Left ventricle myocardium superior (tissue), 1 donor: ENCODE results near the gene WHRN. TPM values are rescaled to one million over a fixed set of nuclear protein-coding genes. Genes with fewer than 3 reads are reported as not detected.

Source experiments
- ATAC-seq: fragments of 200-7000 bp; cut with Tn5 transposase; one replicate; pipeline ENCODE4 v1.9.1; 2020; ENCODE audit warnings: mild to moderate bottlenecking, moderate library complexity
- DNase-seq: peaks from one replicate; pipeline ENCODE4 v3.0.0-alpha.2; 2020
- intact Hi-C: fragments of 100-400 bp; cut with micrococcal nuclease; formaldehyde crosslinking; loops from one replicate; pipeline ENCODE4 v1.11.0; 2022
- total RNA-seq: library from RNA; stranded (reverse); fragmentation: NEBNext Ultra II Directional; extraction: Animal tissue kit (Norgen Biotek cat#: 25700); gene quantifications from one replicate; pipeline ENCODE4 v1.2.1, GENCODE V29; 2021
- donor health status: DM: no; HTN: yes; CAD: no; lungs with severe emphysema.

WHRN gene
- total RNA-seq, 1 donor from 2014 or later, result 0.57 TPM

DNA sequence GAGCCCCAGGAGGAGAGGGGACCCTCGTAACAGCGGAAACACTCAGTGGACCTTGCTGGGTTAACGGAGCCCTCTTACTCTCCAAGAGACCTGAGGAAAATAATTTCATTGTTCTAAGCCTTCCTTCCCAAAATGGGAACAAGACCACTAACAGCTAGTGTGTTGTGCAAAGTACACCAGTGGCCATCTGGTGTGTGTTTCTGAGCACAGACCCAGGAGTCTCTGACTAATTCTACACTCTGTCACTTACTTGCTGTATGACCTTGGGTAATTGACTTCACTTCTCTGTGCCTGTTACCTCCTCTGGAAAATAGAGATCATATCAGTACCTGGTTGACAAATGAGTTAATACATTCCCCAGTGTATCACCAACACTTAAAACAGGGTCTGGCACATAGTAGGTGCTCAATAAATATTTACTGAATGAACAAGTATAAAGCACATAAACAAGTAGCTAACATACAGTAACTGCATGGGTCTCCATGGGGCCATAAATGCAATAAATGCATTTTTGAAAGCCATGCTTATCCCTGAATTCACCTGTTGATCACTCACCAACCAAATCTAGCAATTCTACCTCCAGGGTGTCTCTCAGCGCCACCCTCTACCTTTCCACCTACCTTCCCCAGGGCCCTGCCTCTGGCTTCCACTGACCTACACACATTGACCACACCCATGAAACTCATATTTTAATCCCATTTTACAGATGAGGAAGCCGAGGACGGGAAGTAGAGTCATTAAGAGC lies 72.8 kb downstream of the WHRN start:
- intact Hi-C loops, result loop anchor here (10.0 kb wide), 1 partner anchor 222 kb away; the partner anchor contains the start of gene TEX53
- DNase-seq (no peak), ATAC-seq (no peak)

GRCh38 chr9:114431770-114432169 lies 73.5 kb downstream of the WHRN start:
- DNase-seq, result no peak
- no peak for ATAC-seq
- intact Hi-C loops, result loop anchor here (10.0 kb wide), 1 partner anchor 223 kb away; the partner anchor contains the start of gene TEX53

DNA sequence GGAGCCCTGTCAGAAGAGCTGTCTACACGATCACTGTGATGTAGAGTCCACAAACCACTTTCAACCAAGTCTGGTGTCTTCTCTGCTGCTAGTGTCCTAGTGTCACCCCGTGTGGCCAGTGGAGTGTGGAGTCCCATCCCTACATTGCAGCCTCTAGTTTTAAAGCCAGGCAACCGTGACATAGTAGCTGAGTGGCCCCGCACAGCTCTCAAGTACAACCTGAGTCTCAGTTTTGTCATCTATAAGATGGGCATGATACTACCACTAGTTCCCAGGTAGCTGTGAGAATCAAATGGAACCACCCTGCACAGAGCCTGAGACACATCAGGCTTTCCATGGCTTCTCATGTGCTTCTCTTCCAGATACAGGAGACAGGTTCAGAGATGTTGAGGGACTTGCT lies 74.3 kb downstream of the WHRN start:
- DNase-seq, result no peak
- ATAC-seq, result no peak
- intact Hi-C loops, result loop anchor here (10.0 kb wide), 1 partner anchor 224 kb away; the partner anchor contains the start of gene TEX53

DNA sequence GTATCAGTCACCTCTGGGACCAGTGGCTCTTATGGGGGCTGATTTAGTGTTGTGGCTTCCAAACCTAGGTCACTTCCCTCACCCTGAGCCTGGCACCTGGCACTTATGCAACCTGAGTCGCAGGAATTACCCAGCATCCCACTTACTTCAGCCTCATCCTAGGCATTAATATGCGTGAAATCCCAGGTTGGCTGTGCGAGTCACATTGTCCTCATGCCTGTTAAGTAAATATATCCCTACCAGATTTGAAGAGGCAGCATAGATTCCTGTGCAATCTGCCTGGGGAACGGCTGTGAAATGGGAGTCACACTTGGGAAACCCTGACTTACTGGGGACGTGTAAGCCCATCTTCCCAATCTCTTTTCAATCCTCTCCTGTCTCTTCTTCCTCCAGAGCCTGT lies 74.8 kb downstream of the WHRN start:
- DNase-seq (no peak), ATAC-seq (no peak)
- intact Hi-C loops, result loop anchor here (10.0 kb wide), 1 partner anchor 224 kb away; the partner anchor contains the start of gene TEX53

GRCh38 chr9:114429488-114429887 lies 75.8 kb downstream of the WHRN start:
- DNase-seq (no peak), ATAC-seq (no peak)
- intact Hi-C loops, result no loop called here

DNA sequence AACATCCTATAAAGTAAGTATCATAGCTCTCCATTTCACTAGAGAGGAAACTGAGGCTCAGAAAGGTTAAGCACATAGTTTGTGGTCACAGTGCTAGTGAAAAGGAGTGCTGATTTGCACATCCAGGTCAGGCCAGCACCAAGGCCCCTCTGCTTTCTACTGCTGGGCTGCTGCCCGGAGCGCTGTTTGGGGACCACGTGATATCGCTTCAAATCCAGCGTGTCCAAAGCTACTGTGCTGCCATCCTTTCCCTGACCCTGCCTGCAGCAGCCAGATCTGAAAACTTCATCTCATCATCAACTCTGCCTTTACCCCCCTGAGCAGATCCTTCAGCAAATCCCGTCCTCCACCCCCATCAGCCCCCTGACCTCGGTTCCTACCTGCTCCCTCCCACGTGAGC lies 76.8 kb downstream of the WHRN start:
- ATAC-seq (no peak), DNase-seq (no peak)
- intact Hi-C loops, result no loop called here

GRCh38 chr9:114427644-114428043 lies 77.6 kb downstream of the WHRN start:
- no peak for DNase-seq
- intact Hi-C loops, result no loop called here
- no peak for ATAC-seq

GRCh38 chr9:114426046-114426948 lies 79.0 kb downstream of the WHRN start:
- DNase-seq (no peak), ATAC-seq (no peak)
- intact Hi-C loops, result no loop called here

GRCh38 chr9:114425126-114425525 lies 80.1 kb downstream of the WHRN start:
- DNase-seq (no peak), ATAC-seq (no peak)
- intact Hi-C loops, result no loop called here

GRCh38 chr9:114424126-114424525 lies 81.1 kb downstream of the WHRN start:
- ATAC-seq, result no peak
- DNase-seq, result no peak
- intact Hi-C loops, result no loop called here

- intact Hi-C loops, result no loop called here
- DNase-seq, result no peak
- no peak for ATAC-seq
Measured at GRCh38 chr9:114423181-114423580, 82.1 kb downstream of the WHRN start.

- intact Hi-C loops, result no loop called here
- ATAC-seq (no peak), DNase-seq (no peak)
Measured at GRCh38 chr9:114421147-114421546, 84.1 kb downstream of the WHRN start.

DNA sequence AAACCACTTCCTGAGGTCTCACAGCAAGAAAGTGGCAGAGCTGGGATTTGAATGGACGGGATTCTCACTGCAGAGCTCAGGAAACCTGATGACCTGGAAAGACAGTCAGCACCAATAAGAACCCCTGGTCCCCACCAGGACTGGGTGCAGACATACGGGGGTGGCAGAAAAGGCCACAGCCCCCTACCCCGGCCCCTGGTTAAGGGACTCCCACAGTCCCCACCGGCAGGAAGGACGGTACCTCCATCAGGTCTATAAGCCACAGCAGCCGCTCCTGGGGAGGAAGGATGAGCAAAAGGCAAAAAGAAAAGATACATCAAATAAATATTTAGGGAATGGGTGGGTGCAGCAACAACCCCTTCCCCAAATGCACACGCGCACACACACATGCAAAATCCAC lies 85.5 kb downstream of the WHRN start:
- no peak for DNase-seq
- no peak for ATAC-seq
- intact Hi-C loops, result no loop called here

GRCh38 chr9:114418053-114418452 lies 87.2 kb downstream of the WHRN start:
- ATAC-seq (no peak), DNase-seq (no peak)
- intact Hi-C loops, result no loop called here

GRCh38 chr9:114417511-114417910 lies 87.8 kb downstream of the WHRN start:
- DNase-seq (no peak), ATAC-seq (no peak)
- intact Hi-C loops, result no loop called here

DNA sequence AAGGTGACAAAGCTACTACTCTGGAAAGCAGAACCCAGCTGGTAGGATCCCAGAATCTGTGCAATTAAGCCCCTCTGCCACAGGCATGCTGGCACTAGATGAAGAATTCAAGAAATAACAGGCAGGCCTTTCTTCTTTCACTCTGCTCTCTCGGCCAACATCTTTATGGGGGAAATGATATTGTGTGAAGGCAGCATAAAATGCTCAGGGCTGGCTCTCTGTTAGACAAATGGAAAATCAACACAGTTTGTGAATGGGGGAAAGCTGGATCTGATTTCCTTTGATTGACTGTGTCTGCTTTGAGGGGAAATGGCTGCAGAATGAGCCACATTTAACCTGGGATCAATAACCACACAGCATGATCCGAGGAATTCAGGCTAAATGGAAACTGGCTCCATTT lies 88.4 kb downstream of the WHRN start:
- intact Hi-C loops, result no loop called here
- DNase-seq (no peak), ATAC-seq (no peak)

DNA sequence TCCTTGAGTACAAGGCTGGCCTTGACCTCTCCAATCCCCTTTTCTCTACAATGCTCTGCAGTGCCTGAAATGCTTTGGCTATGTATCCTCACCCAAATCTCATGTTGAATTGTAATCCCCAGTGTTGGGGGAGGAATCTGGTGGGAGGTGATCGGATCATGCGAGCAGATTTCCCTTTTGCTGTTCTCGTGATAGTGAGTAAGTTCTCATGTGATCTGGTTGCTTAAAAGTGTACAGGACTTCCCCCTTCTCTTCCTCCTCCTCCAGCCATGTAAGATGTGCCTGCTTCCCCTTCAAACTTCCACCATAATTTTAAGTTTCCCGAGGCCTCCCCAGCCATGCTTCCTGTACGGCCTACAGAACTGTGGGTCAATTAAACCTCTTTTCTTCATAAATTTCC lies 89.0 kb downstream of the WHRN start:
- DNase-seq (no peak), ATAC-seq (no peak)
- intact Hi-C loops, result no loop called here

DNA sequence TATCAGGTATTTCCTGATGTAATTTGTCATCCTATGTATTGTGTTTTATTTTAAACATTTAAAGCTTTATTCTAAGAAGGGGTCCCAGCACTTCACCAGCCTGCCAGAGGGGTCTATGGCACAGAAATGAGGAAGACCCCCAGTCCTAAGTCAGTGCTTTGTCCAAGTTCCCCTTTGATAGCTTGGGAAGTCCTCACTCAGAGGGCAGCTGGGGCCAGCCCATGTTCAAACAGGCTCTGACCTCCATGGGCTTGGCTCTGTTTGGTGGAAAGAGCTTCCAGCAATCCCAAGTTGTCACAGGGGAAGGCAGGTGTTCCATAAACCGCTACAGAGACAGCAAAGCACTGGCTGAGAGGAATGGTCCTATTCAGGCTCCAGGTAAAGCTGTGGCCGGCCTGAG lies 90.9 kb downstream of the WHRN start:
- ATAC-seq (no peak), DNase-seq (no peak)
- intact Hi-C loops, result no loop called here

DNA sequence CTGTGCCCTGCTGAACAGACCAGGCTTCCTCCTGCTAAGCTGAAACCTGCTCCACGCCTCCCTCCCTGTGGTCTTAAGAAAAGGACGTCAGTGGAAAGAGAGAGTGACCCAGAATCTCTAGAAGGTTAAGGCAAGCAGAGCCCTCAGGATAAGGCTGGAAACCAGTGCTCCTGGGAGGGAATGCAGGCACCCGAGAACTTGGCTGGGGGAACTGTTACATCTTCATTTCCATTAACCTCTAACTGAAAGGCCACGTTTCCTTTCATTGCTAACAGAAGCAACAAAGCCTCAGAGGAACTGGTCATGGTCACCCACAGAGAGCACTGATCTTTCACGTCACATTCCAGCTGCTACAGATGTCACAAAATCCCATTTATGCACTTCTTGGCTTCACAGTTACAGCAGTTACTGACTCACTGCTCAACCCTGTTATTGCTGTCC lies 91.4 kb downstream of the WHRN start:
- DNase-seq (no peak), ATAC-seq (no peak)
- intact Hi-C loops, result no loop called here

- intact Hi-C loops, result no loop called here
- DNase-seq, result no peak
- ATAC-seq, result no peak
Measured at GRCh38 chr9:114412048-114412683, 93.1 kb downstream of the WHRN start.
